H1 (cell line): ENCODE measurements around the gene CRYBB1. TPM values are rescaled to one million over a fixed set of nuclear protein-coding genes. Genes with fewer than 3 reads are reported as not detected.

Source experiments
- CHD7 ChIP-seq: fragments of 300-600 bp; sonication (generic); IDR thresholded peaks from 2 replicates; pipeline ENCODE4 v1.7.1; 2012; ENCODE audit warnings: low read length, moderate library complexity, mild to moderate bottlenecking, inconsistent platforms; ENCODE audit not compliant: insufficient replicate concordance
- EZH2 ChIP-seq: fragments of 200-600 bp; sonication (generic); IDR thresholded peaks from 2 replicates; pipeline ENCODE4 v1.7.1; 2012; ENCODE audit warnings: low read depth, mild to moderate bottlenecking, moderate library complexity, low read length, inconsistent platforms; ENCODE audit not compliant: severe bottlenecking
- GTF2F1 ChIP-seq: IDR thresholded peaks from 2 replicates; pipeline ENCODE4 v1.6.1; 2012; ENCODE audit warnings: low read depth, low read length, improper control_type of control experiment, borderline replicate concordance
- TBP ChIP-seq: IDR thresholded peaks from 2 replicates; pipeline ENCODE4 v1.6.1; 2011; ENCODE audit warnings: low read depth, low read length, improper control_type of control experiment
- polyA plus RNA-seq, 7 experiments: library from polyadenylated mRNA; depleted of rRNA in 3 of 7; stranded (reverse) in 5 of 7; unstranded in 2 of 7; fragments of >200 nt in 5 of 7; fragments of 200-250 nt in 2 of 7; gene quantifications; 1 replicate in 5 of 7; 2 replicates in 1 of 7; 4 replicates in 1 of 7; pipeline versions ENCODE4 v1.2.1 to v1.2.3, GENCODE V29; 2011 to 2013; ENCODE audit warnings: missing spikeins in 2 of 7, mixed read lengths in 2 of 7
- total RNA-seq: library from RNA; stranded (reverse); fragmentation: NEBNext Ultra II Directional; extraction: Animal tissue kit (Norgen Biotek cat#: 25700); gene quantifications from 2 replicates; pipeline ENCODE4 v1.2.1, GENCODE V29; 2021

The CRYBB1 gene
- total and polyA plus RNA-seq, 2 of the 8 experiments (the other 6 are each of a cell fraction or from before 2014, with no cell fraction given), result 1.7 to 6.0 TPM

GRCh38 chr22:26576026-26576680, 41.7 kb downstream of the CRYBB1 start (continued):
- TF ChIP-seq GTF2F1 (no peak), EZH2 (no peak), TBP (no peak), CHD7 (no peak)
